ENCODE data around the gene PARD3.

DNA sequence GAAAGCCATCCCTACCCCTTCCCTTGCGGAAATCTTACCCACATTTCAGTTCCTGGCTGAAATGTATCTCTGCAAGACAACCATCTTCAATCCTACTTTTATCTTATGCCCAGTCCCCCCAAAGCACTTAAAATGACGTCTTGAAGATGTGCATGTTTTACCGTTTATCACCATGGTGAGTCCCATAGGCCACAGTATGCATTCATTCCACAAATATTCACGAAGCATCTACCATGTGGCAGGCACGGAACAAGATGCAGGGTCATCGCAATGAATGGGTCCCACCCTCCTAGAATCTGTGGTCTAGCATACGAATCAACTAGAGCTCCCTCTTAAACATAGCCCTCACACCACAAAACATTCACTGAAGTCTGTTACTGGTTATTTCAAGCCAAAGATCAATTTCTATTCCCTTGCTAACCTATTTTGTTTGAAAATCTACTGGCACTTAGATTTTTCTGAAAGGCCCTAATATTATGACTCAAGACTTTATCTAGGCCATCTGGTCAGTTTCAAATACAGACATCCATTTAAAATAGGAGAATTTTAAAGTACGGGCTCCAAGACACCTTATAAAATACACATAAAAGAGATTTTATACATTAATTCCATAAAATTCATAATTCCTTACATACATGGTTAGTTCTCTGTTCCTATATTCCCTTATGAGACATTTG is 99.4 kb downstream of the PARD3 start:
- TF ChIP-seq, protein P1, sequence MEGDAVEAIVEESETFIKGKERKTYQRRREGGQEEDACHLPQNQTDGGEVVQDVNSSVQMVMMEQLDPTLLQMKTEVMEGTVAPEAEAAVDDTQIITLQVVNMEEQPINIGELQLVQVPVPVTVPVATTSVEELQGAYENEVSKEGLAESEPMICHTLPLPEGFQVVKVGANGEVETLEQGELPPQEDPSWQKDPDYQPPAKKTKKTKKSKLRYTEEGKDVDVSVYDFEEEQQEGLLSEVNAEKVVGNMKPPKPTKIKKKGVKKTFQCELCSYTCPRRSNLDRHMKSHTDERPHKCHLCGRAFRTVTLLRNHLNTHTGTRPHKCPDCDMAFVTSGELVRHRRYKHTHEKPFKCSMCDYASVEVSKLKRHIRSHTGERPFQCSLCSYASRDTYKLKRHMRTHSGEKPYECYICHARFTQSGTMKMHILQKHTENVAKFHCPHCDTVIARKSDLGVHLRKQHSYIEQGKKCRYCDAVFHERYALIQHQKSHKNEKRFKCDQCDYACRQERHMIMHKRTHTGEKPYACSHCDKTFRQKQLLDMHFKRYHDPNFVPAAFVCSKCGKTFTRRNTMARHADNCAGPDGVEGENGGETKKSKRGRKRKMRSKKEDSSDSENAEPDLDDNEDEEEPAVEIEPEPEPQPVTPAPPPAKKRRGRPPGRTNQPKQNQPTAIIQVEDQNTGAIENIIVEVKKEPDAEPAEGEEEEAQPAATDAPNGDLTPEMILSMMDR (conservative IDR thresholded peaks at IDR 0.05): no peak
- TF ChIP-seq EZH2 (IDR thresholded peaks at IDR 0.05; ENCODE audit: low read depth): no peak
